ENCODE measurements around the gene OPN1SW.

The OPN1SW gene

DNA sequence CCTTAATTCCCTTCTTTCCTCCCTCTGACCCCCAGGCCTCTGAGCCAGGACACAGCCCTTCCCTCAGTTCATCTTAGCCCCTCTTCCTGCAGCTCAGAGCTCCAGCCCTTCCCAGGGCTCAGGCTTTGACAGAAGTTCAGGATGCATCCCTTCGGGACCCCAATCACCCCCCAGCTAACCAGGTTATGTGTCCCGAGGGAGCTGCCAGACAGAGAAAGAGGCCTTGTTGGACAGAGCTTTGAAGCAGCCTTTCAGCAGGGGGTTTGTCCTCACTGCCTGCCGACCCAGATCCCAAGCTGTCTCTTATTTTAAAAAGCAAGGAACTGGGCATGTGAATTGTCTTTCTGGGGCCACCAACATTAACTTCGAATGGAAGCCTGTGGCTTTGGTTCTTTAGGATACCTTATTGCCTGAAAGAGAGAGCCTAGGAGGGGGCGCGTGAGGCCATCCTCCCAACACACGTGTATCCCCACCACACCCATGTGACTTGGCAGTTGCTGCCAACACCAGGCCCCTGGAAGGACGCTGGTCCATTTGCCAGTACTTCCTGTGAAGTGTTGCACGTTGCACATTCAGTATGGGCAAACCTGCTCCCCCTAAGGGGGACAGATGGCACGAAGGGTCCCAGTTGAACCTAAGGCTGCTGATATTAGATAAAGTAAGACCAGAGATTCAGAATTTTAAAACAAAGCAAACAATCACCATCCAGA lies 17.0 kb upstream of the OPN1SW start:
- DNase-seq: no peak

DNA sequence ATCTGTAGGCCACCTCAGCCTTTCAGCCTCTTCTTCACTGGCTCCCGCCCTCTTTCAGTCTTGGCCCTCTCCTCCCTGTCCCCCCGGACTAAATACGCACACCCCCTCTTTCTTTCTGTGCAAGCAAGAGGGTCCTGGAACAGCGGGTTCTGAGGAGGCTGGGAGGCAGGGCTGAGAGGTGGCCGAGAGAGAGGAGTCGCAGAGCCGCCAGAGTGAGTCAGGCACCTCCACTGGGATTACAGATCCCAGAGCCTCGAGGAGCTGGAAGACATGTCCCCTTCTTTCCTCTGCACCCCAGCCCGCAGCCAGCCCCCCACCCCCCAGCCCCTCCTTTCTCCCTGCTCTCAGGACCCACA lies 16.4 kb upstream of the OPN1SW start:
- DNase-seq: no peak

DNA sequence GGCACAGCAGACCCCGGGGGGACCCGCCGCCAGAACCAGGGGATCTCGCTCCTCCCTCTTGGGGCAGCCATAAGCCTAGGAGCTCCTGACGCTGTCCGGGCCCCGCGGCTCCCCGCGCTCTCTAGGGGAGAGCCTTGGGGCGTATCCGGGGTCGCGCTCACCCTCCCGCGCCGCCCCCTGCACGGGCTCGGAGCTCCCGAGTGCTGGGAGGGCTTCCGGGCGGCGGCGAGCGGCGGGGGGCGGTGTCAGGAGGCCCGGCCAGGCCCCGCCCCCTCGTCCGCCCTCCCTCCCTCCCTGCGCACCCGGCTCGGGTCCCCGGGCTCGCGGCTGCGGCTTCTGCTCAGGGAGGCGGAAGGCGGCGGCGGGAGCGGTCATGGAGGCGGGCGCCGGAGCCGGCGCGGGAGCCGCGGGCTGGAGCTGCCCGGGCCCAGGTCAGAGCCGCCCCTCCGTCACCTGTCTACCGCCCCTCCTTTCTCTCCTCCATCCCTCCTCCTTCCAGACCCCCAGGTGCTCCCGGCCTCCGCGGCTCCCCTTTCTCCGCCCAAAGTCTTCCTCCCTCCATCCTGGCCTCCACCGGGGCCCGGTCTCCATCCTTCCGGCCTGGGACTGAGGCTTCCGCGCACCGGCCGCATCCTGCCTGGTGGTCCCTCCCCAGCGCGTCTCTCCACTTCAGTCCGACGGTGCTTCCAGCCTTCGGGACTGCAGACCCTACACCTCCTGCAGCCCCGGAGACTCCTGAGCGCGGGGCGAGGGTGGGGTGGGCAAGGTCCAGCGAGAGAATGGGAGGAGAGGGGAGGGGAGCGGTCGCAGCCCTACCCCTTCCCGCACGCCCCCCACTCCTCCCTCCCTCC lies 15.8 kb upstream of the OPN1SW start, which contains the start of gene CCDC136:
Gene CCDC136 (plus strand): TSS at position 848 of the 851 bp plus-strand sequence. CDS start 444 bp downstream, outside the sequence.
- DNase-seq: peak; percentile 53

DNA sequence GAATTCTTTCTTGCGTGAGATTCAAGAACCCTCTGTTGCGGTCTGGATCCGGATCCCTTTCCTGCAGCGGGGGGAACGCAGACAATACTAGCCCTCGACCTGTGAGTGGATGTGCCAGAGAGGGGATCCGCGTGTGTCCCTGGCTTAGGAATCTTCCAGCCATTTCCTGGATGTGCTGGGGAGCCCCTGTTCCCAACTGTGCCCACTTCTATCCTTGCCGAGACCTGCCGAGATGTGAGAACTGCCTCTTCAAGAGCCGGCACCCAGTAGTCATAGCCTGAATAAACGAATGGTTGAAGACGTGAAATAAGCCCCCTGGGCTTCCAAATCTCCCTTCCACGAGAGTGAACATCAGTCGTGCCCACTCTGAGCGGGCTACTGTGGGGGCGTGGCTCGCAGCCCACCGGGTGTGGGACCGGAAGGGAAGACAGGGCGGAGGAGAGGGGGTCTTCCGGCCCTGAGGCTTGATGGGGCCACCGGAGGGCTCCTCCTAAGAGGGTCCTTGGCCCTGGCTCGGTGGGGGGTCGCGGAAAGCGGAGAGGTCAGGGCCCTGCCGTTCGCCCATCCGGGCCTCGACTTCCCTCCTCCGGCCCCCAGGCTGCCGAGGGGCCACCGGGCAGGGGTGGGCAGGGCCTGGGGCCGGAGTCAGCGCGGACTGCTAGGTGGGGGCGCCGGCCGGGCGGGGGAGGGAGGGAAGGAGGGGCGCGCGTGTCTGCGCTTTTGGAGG lies 14.9 kb upstream of the OPN1SW start:
- no peak for DNase-seq

DNA sequence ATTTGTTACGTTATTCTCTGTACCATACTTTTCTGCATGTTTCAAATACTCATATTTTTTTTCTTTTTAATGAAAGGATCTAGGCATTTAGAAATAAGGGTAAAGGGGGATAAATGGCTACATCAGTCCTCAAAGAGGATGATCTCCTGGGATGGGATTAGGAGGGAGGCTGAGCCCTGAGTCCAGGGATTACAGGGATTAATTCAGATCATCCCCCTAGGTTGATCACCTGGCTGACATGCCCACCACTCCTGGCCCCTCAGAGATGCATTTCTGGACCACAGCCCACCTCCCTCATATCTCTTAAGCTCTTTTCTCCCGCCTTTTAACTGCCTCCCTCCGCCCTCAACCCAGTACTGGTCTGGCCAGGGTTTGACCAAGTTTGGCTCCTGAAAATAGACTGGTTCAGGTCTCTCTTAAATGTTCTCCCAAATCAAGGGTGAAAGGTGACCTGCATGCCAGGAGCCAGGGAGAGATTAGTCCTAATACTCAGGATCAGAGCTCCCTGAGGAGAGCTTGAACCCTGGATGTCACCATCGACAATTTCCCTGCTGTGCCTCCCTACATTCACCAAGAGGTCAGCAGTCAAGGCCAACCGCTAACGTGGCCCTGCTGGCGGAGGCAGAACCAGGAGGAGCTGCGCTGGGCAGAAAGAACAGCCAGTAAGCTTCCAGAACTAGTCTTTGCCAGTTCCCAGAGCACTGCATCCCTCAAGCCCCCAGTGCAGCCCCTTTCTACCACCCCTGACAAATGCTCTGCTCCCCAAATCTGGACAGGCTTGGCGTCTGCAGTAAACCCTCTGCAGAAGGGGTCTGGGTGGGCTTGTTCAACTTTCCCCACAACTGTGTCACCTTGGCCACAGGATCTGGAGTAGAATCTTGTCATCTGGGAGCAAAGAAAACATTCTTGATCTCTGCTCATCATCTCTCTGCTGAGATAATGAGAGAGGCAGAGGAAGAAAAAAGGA lies 13.1 kb upstream of the OPN1SW start:
- DNase-seq: no peak

DNA sequence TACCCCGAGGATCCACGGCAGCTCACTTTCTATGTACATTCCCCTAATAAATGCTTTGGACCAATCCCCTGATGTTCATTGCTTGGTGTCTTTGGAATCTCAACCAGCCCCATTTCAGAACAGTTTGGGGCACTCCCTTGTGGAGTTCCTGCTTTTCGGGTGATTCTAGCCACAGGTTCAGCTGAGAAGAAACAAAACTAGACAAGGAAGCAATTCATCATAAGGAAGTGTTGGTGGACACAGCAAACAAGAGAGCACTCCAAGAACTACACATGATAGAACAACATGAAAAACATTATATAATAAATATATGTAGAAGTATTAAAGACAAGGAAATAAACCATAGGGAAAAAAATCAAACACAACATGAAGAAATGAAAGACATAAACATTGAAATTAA lies 10.1 kb upstream of the OPN1SW start:
- DNase-seq: no peak

DNA sequence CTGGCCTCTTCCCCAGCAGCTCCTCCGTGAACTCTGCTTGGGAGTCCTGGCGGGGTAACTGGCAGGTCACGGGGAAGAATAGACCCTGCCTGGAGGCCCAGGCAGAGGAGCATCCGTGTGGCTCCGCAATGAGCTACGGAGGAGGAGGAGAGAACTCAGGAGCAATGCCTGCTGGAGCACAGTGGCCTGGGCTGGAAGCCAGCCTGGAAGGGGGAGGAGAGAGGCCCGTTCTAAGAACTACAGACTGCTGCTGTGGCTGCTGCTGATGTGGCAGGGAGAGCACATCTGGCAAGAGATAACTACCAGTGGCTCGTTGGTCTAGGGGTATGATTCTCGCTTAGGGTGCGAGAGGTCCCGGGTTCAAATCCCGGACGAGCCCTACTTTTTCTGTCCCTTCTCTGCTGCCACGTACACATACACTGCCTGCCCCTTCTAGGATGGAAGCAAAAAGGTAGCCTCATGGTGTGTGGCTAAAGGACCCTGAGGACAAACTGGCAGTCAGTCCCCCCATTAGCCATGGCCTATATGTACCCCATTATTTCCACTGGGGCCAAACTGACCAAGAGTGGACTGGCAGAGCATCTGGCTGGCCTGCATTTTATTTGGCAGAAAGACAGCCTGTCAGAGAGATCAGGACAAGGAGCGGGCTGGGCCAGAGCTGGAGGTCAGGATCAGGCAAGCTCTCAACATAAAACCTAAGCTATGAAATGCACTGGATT lies 7.7 kb upstream of the OPN1SW start:
- DNase-seq: no peak

DNA sequence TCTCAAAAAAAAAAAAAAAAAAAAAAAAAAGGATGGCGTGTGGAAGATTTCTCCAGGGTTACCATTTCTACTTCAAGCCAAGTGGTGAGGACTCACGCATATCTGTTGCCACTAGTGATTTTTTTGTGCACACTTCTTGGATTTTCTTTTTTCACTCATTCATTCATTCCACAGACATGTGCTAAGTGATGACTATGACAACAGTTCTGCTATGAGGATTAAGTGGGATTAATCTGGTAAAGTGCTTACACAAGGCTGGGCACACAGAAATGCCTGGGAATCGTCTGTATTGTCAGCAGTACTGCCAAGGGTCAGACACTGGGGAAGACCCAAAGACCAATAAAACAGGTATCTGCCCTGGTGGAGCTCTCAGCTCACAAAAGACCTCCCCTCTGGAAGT lies 6.3 kb upstream of the OPN1SW start:
- no peak for DNase-seq

DNA sequence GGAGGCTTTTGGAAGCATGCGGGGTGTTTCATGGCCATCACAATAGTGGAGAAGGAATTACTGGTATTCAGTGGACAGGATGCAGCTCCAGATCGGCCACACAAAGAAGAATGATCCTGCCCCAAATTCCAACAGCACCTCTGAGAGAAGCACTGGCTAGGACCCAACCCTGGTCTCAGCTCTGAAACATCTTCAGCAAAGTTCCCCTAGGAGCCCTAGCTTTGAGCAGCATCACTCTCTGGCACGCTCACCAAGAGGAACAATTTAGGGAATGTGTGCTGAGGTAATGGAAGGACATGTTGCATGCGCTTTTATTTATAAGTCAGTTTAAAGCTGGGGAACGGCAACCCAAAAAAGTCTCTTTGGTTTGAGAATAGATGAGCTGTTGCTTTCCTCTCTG lies 5.5 kb upstream of the OPN1SW start:
- DNase-seq: no peak

DNA sequence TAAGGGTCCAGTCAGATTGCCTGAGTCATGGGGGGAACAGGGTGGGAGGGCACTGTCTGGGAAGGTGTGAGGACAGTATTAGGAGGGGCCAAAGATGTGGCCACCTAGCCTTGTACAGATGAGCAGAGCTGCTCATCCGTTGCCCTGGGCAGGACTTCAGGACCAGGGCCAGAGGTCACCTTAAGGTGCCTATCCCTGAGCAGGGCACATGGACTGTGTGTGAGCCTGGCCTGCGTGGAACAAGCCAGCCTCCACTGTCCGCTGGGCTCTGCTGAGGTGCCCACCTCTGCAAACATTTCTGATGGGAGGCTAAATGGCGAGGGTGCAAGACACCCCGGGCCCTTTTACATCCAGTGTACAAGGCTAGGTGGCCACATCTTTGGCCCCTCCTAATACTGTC lies 3.4 kb upstream of the OPN1SW start:
- DNase-seq: no peak

DNA sequence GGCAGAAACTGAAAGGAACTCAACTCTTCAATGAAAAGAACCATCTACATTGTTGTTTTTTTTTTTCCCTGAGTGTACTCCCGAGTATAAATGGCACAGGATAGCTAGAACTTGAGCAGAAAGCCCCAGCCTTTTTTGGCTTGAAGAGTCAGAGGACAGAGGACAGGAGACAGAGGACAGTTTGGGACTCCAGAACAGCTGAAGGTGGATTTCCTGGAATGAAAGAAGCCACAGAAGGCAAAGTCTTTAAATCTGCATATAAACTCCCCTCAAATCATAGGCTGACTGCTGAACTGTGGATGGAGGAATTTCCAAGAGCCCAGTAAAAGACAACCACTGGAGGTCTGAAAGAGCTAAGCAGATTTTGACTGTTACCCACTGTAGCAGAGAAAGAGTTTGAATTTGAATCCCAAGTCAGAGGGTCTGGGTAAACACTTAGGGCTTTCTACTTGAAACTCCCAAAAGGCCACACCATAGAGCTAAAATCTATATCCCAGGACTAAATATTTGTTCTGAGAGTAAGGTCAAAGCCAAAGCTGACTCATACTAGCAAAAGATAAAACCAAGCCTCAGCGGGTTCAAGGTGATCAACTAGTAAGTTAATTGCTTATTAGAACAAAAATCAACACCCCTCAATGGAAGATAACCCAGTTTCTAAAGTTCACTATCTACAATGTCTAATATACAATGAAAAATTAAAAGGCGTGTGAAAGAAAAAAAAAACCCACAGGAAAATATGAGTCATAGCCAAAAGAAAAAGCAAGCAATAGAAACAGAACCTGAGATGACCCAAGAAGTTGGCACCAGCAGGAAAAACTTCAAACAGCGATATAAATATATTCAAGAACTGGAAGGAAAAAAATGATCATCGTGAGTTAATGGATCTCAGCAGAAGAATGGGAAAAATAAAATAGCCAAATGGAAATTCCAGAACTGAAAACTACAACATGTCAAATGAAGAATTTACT lies 1.8 kb upstream of the OPN1SW start:
- no peak for DNase-seq

DNA sequence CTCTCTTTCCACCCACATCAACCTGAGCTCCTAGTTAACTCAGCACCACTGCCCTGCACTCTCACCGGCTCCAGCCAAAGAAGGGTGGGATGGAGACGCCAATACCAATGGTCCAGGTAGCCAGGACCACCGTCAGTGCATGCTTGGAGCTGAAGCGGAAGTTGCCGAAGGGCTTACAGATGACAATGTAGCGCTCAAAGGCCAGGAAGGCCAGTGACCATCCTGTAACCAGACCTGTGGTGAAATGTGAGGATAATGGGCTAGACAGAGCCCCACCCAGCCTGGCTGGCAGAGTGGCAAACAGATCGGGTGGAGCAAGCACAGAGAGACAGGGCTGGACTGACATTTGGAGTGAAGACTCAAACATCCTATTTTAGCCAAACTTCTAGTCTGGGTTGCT lies 673 bp downstream of the OPN1SW start:
- DNase-seq: no peak

DNA sequence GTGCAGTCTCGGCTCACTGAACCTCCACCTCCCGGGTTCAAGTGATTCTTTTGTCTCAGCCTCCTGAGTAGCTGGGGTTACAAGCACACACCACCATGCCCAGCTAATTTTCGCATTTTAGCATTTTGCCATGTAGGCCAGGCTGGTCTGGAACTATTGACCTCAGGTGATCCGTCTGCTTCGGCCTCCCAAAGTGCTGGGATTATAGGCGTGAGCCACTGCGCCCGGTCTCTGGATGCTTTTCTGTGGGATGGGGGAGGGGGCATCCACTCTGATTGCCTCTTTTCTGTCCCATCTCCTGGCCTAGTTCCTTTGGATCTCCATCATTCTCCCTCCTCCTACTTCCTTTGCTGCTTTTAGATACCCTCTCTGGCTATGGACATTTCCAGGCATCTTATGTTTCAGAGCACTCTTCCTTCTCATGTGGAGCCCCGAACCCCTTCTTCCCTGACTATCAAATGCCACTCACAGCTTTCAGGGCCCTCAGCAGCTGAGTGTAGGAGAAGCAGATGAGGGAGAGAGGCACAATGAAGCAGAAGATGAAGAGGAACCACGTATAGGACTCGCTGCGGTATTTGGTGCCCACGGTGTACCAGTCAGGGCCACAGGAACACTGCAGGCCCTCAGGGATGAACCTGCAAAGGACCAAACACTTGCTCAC lies 1.4 kb downstream of the OPN1SW start:
- DNase-seq: no peak

DNA sequence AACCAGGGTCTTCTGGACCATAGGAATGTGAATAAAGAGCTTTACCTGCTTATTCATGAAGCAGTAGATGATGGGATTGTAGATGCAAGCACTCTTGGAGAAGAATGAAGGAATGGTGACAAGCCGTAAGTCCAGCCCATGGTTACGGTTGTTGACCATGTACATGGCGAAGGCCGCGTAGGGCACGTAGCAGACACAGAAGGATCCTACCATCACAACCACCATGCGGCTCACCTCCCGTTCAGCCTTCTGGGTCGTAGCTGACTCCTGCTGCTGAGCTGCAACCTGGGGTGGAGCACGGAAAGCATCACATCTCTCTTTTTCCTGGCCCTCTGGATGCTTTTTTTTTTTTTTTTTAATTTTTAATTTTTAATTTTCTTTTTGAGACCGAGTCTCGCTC lies 2.0 kb downstream of the OPN1SW start:
- DNase-seq: no peak

DNA sequence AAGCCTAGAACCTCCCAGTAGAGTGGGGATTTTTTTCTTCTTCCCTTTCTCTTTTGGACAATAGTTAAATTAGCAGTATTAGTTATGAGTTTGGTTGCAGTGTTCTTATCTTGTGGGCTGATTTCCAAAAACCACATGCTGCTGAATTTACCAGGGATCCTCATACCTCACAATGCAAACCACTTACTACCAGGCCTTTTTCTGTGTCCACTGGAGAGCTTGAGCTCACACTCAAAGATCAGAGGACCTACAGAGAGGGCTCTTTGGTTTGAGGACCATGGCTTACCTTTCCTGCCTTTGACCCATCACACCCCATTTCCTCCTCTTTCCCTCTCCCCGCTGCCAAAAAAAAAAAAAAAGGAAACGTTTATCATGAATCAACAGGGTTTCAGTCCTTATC lies 5.4 kb downstream of the OPN1SW start:
- no peak for DNase-seq

DNA sequence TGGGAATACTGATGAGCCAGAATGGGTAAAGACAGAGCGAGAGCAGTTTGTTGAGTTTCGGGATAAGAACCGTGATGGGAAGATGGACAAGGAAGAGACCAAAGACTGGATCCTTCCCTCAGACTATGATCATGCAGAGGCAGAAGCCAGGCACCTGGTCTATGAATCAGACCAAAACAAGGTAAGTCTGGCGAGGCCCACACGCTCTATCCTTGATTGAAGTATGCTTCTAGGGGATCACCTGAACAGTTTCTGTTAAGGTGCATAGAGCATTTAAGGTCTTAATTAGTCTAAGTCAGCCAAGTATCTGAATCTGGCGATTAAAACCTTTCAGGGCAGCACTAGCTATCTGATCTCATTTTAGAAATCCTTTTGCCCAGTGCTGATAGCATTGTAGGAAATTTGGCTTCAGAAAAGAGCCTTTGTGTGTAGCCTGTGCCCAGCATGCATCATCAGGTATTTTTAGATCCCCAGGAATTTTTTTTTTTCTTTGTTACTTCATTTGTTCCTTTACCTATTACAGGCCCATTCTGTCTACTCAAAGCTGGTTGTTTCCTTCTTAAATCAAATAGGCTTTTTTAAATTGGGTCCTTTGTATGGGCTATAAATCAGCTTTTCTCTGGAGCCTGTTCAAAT lies 8.0 kb downstream of the OPN1SW start:
- DNase-seq: no peak

DNA sequence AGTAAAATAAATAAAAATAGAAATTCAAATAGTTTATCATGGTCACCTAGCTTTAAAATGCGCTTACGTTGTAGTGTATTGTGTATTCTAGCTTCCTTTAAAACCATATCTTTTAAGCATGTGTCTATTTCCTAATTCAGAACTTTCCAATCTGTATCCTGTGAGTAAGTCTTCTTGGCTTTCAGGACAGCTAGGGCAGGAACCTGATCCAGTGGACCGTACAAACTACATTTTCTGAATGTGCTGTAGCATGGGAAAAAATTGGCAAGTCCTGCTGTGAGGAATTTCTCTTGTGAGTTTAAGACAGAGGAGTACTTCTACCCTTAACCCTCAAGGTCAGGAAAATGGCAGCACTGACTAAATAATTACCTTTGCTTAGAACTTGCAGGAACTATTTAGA lies 12.1 kb downstream of the OPN1SW start:
- DNase-seq: no peak

DNA sequence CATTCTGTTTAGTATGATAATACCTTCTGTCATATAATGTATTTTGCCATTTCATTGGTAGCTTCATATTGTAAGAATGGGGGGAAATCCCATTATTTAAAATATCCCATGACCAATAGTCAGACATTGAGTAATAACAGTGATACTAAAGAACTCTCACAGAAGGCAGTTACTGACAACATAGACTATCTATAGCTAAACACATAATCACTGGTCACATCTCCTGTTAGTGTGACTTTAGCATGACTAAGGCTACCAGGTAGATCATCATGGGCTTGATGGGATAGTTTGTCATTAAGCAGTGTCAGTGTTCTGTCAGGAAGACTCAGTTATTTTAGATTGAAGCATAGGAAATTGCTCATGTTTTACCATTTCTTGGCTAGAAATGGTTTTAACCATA lies 16.4 kb downstream of the OPN1SW start:
- no peak for DNase-seq

DNA sequence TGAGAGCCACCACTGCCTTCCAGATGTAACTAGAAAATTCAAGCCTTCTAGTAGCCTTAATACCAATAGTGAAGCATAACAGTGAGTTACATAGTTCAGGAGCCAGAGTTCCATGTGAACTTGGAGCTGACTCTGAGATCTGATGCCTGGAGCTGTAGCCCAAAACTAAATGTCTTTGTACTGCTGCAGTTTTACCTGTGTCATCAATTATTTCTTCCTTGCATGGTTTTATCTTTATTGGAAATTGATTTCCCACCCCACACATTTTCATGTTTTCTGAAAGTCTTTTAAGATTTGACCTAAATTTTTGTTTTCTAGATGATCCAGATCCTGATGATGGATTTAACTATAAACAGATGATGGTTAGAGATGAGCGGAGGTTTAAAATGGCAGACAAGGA lies 17.0 kb downstream of the OPN1SW start:
- no peak for DNase-seq

DNA sequence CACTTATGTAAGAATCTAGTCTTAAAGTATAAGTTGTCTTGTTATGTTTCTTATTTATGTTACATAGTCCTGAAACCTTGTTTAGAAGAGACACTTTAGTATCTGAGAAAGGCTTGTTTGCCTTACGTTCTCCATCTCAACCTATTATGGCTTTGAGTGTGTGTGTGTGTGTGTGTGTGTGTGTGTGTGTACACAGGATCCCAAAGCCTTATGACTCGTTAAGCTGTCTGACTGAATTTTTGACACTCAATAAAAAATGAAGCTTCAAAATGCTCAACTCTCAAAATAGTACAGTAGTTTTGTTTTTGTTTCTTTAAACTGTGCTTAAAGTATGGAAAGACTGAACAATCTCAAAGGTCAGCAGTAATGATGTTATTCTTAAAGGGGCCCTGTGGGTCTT lies 18.4 kb downstream of the OPN1SW start:
- DNase-seq: no peak

Data from NCI-H510A (cell line).